GM23248 (cell line): ENCODE results near the gene DCLK3. TPM values are rescaled to one million over a fixed set of nuclear protein-coding genes. Genes with fewer than 3 reads are reported as not detected.

Source experiments
- DNase-seq: peaks from one replicate; pipeline ENCODE4 v3.0.0-alpha.2; 2015
- H2AFZ ChIP-seq: fragments of 200-600 bp; sonication (generic); 2 replicates; pipeline ENCODE4 v1.6.1; 2016; ENCODE audit warnings: antibody characterized with exemption
- H3F3A ChIP-seq: fragments of 200-600 bp; sonication (generic); 2 replicates; pipeline ENCODE4 v1.6.1; 2016; ENCODE audit warnings: mild to moderate bottlenecking, antibody characterized with exemption, mixed run types; ENCODE audit not compliant: insufficient read depth
- H3K27ac ChIP-seq: fragments of 200-600 bp; sonication (generic); 2 replicates; pipeline ENCODE4 v1.5.1; 2016; ENCODE audit warnings: mild to moderate bottlenecking
- H3K27me3 ChIP-seq: fragments of 200-600 bp; sonication (generic); replicated peaks from 2 replicates; pipeline ENCODE4 v1.6.1; 2016; ENCODE audit warnings: mild to moderate bottlenecking; ENCODE audit not compliant: insufficient read depth
- H3K36me3 ChIP-seq: fragments of 200-600 bp; sonication (generic); 2 replicates; pipeline ENCODE4 v1.6.1; 2016; ENCODE audit warnings: low read depth, mild to moderate bottlenecking
- H3K4me1 ChIP-seq: fragments of 200-600 bp; sonication (generic); 2 replicates; pipeline ENCODE4 v1.6.1; 2016; ENCODE audit warnings: mild to moderate bottlenecking; ENCODE audit not compliant: insufficient read depth
- H3K4me2 ChIP-seq: fragments of 200-600 bp; sonication (generic); one replicate; pipeline ENCODE4 v1.6.1; 2016; ENCODE audit warnings: mild to moderate bottlenecking; ENCODE audit not compliant: unreplicated experiment
- H3K4me3 ChIP-seq: fragments of 200-600 bp; sonication (generic); 2 replicates; pipeline ENCODE4 v1.5.1; 2016; ENCODE audit warnings: mild to moderate bottlenecking
- H3K79me2 ChIP-seq: fragments of 200-600 bp; sonication (generic); 2 replicates; pipeline ENCODE4 v1.6.1; 2016; ENCODE audit warnings: mild to moderate bottlenecking; ENCODE audit not compliant: insufficient read depth
- H3K9ac ChIP-seq: fragments of 200-600 bp; sonication (generic); 2 replicates; pipeline ENCODE4 v1.6.1; 2016; ENCODE audit warnings: mild to moderate bottlenecking
- H3K9me2 ChIP-seq: fragments of 200-600 bp; sonication (generic); 2 replicates; pipeline ENCODE4 v1.6.1; 2016; ENCODE audit warnings: mixed run types, mild to moderate bottlenecking, moderate library complexity; ENCODE audit not compliant: insufficient read depth
- H3K9me3 ChIP-seq: fragments of 200-600 bp; sonication (generic); one replicate; pipeline ENCODE4 v1.6.1; 2017; ENCODE audit warnings: low read depth
- H4K20me1 ChIP-seq: fragments of 200-600 bp; sonication (generic); 2 replicates; pipeline ENCODE4 v1.6.0; 2016; ENCODE audit not compliant: insufficient read depth
- EZH2 ChIP-seq: fragments of 200-600 bp; sonication (generic); IDR thresholded peaks from 2 replicates; pipeline ENCODE4 v1.6.1; 2018; ENCODE audit warnings: antibody characterized with exemption, mild to moderate bottlenecking; ENCODE audit not compliant: insufficient read depth, poor library complexity, severe bottlenecking
- EZH2phosphoT487 ChIP-seq: fragments of 200-600 bp; sonication (generic); IDR thresholded peaks from 2 replicates; pipeline ENCODE4 v1.6.1; 2018; ENCODE audit warnings: antibody characterized with exemption, moderate library complexity, mild to moderate bottlenecking, low read depth; ENCODE audit not compliant: insufficient read depth
- WGBS, 2 experiments: methylation state at CpG; one replicate each; pipeline ENCODE4 v1.1.6; 2015 to 2017; ENCODE audit warnings: low lambda C conversion rate in 2 of 2, low coverage in 1 of 2; ENCODE audit errors: missing lambda C conversion rate in 2 of 2; 5-methylcytosine and 5-hydroxymethylcytosine counted together
- in situ Hi-C: fragments of 300-500 bp; cut with MboI; formaldehyde crosslinking; loops from 2 replicates; pipeline ENCODE4 v1.15.0; 2020
- polyA plus RNA-seq: library from polyadenylated mRNA; unstranded; fragments of >200 nt; fragmentation: Nextera tagmentation; extraction: Ambion mirVana; gene quantifications from 2 replicates; pipeline ENCODE4 v1.2.1, GENCODE V29; 2016
- total RNA-seq: library from RNA; depleted of rRNA; stranded (reverse); fragments of >200 nt; shearing (Covaris generic); gene quantifications from 2 replicates; pipeline ENCODE4 v1.2.3, GENCODE V29; 2014

The DCLK3 gene
- total and polyA plus RNA-seq, 2 experiments from 2014 or later: under 0.01 TPM; not detected in 1

DNA sequence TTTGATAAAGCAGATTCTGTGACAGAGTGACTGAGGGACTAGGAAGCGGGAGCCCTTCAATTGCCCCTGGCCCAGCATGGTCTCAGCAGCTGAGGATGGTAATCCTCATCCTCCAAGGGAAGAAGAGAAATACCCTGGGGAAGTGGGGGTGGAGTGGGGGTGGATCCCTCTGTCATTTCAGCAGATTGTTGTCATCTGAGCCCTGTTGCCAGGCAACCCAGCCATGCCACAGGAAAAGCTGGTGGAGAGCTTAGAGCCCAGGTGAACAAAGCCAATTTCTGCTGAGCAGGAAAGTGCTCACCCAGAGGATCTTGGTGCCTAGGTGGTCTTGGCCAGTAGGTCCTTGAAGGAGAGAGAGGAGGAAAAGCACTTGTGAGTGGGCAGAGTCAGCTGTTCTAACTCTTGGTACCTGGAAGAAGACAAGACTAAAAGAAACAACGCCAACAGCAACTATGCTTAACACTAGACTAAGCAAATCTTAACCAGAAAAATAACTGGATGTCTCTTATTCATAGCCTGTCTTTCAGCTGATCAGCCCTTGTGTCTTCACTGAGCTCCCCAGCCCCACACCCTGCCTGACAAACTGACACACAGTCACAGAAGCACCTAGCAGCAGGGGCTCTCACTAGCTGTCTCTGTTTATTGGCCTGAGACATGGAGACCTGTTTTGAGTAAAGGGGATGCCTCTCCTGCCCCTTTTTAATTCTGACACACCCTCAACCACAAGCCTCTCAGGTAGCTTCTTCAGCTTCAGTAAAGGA, 40.1 kb upstream of the DCLK3 start:
- Histone ChIP-seq H2AFZ (no peak overlapping the region), H3K4me1 (no peaks in the 10 kb centered on the region), H3K4me2 (no peak overlapping the region), H4K20me1 (no peaks in the 10 kb centered on the region), H3F3A (no peaks in the 10 kb centered on the region), H3K9me2 (no peaks in the 10 kb centered on the region), H3K9ac (no peak overlapping the region), H3K9me3 (no peaks in the 10 kb centered on the region), H3K79me2 (no peaks in the 10 kb centered on the region), H3K27me3 (no peaks in the 10 kb centered on the region), H3K27ac (no peak overlapping the region), H3K36me3 (no peaks in the 10 kb centered on the region), H3K4me3 (no peak overlapping the region)
- no peak for DNase-seq
- in situ Hi-C loops: no loop called here
- no peak for TF ChIP-seq EZH2
- TF ChIP-seq EZH2phosphoT487: no peak
- WGBS, 2 experiments: 42 to 48% methylated on average over 2 of the region's 2 CpGs

DNA sequence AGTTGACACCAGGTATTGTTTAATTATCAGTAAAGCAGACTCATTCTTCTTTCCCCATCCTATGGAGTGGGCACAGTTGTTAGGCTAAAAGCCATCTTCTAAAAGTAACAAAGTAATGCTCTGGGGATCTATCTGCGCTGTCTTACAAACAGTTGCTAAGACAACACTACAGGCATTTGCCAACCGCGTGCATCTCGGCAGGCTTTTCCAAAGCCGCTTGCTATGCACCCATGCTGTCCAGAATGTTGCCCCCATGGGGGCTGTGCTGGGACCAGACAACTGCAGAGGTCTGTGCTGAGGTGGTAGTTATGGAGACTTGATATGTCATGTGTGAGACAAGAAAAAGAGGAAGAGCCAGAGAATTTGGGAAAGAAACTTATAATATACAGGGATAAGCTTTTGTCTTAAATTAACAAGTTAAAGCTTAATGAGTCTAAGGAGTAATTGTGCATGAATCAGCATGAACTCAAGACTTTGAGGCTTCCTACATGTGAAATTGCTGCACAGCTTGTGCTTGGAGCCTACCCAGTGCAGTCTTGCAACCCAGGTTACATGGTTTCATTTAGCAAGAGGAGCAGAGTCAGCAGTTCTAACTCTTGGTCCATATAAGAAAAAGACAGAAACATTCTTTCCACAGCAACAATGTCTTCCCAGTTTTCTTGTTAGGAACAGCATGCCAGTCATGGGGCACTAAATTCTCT, 38.9 kb upstream of the DCLK3 start:
- H3K9me3 ChIP-seq: no peaks in the 10 kb centered on the region
- no peak overlapping the region for H2AFZ ChIP-seq
- in situ Hi-C loops: no loop called here
- no peak overlapping the region for H3K9ac ChIP-seq
- H3K4me3 ChIP-seq: no peak overlapping the region
- no peaks in the 10 kb centered on the region for H3K4me1 ChIP-seq
- no peak for DNase-seq
- no peaks in the 10 kb centered on the region for H3K9me2 ChIP-seq
- 85 to 91% methylated on average over 5 of the region's 5 CpGs for WGBS, 2 experiments
- H3K27me3 ChIP-seq: no peaks in the 10 kb centered on the region
- H3K27ac ChIP-seq: no peak overlapping the region
- no peaks in the 10 kb centered on the region for H4K20me1 ChIP-seq
- no peaks in the 10 kb centered on the region for H3K79me2 ChIP-seq
- H3K36me3 ChIP-seq: no peaks in the 10 kb centered on the region
- no peaks in the 10 kb centered on the region for H3F3A ChIP-seq
- no peak overlapping the region for H3K4me2 ChIP-seq
- TF ChIP-seq EZH2 (no peak), EZH2phosphoT487 (no peak)

DNA sequence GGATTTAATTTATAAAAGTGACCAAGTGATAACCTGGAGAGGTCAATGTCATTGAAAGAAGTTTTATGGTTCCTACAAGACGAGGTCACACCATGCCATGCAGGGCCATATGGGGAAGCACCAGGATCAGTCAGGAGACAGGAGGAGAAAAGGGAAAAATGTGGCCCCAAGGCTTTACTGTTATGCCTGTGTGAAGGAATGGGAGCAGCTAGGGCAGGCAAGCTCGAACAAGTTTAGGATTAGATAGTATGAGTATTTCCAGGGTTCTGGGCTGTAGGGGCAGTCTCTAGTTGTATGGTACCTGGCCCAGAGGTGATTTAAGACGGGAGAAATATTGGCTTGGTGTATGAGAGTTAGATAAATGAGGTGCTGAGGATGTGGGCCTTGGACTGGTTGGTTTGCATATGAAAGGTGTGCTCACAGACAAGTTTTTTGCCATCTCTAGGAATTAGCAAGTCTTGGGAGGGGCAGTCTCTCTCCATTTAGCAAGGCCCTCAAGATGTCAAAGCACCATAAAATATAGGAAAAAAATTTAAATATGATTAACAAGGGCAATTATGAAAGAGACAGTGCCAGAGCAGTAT, 36.3 kb upstream of the DCLK3 start:
- H3K27ac ChIP-seq: no peak overlapping the region
- no peaks in the 10 kb centered on the region for H3K4me1 ChIP-seq
- H4K20me1 ChIP-seq: no peaks in the 10 kb centered on the region
- H3F3A ChIP-seq: no peaks in the 10 kb centered on the region
- 13 to 17% methylated on average over 3 of the region's 3 CpGs for WGBS, 2 experiments
- H3K79me2 ChIP-seq: no peaks in the 10 kb centered on the region
- no peaks in the 10 kb centered on the region for H3K9me2 ChIP-seq
- in situ Hi-C loops: no loop called here
- no peaks in the 10 kb centered on the region for H3K27me3 ChIP-seq
- TF ChIP-seq EZH2: no peak
- TF ChIP-seq EZH2phosphoT487: no peak
- no peak for DNase-seq
- H3K4me3 ChIP-seq: no peak overlapping the region
- H3K36me3 ChIP-seq: no peaks in the 10 kb centered on the region
- no peak overlapping the region for H3K9ac ChIP-seq
- H3K9me3 ChIP-seq: no peaks in the 10 kb centered on the region
- no peak overlapping the region for H3K4me2 ChIP-seq
- no peak overlapping the region for H2AFZ ChIP-seq

DNA sequence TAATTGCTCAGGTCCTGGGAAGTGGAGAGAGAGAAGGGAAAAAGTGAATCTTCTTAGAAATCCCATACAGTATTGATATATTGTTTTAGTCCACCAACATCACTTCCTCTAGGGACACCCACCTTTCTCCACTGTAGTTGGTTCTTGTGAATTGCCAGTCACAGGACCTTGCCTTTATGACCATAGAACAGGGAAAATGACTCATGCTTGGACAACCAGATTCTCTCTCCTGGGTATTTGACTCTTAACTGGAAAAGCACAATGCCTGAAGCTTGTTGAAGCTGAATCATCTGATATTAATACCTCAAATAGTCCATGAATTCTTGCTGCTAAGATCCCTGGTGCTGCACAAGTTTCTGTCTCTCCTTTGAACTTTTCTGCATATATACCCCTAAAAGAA, 32.5 kb upstream of the DCLK3 start:
- no peaks in the 10 kb centered on the region for H3K79me2 ChIP-seq
- no peak overlapping the region for H3K4me2 ChIP-seq
- DNase-seq: peak; percentile 71
- TF ChIP-seq EZH2phosphoT487: no peak
- TF ChIP-seq EZH2: no peak
- in situ Hi-C loops: no loop called here
- H3K4me1 ChIP-seq: no peaks in the 10 kb centered on the region
- no peak overlapping the region for H3K9ac ChIP-seq
- H3K9me2 ChIP-seq: no peaks in the 10 kb centered on the region
- H3K4me3 ChIP-seq: no peak overlapping the region
- H3K27ac ChIP-seq: no peak overlapping the region
- no peaks in the 10 kb centered on the region for H3K36me3 ChIP-seq
- H3F3A ChIP-seq: no peaks in the 10 kb centered on the region
- no peak overlapping the region for H2AFZ ChIP-seq
- no peaks in the 10 kb centered on the region for H4K20me1 ChIP-seq
- H3K9me3 ChIP-seq: no peaks in the 10 kb centered on the region
- H3K27me3 ChIP-seq: 0 out of 2 replicates have a peak, but pooled peaks cover under 1% of the 10 kb centered on the region
